HL-60 (cell line): ENCODE measurements around the gene KDELR3.

Experiments used
- DNase-seq, 2 experiments: peaks; one replicate each; pipeline ENCODE4 v3.0.0-alpha.2; 2010 to 2020; ENCODE audit warnings: low read depth in 1 of 2, low spot score in 1 of 2
- H3K27ac ChIP-seq: fragments of 250-450 bp; sonication (Bioruptor Pico); replicated peaks from 2 replicates; pipeline ENCODE4 v1.5.1; 2020; ENCODE audit warnings: mild to moderate bottlenecking, moderate library complexity
- H3K27me3 ChIP-seq: fragments of 250-450 bp; sonication (Bioruptor Pico); 2 replicates; pipeline ENCODE4 v1.5.1; 2021; ENCODE audit warnings: mild to moderate bottlenecking, moderate library complexity; ENCODE audit not compliant: insufficient read depth, poor library complexity, severe bottlenecking
- H3K4me3 ChIP-seq: replicated peaks from 2 replicates; pipeline ENCODE4 v1.5.1; 2011; ENCODE audit warnings: mild to moderate bottlenecking, control low read depth, low read length; ENCODE audit not compliant: insufficient read depth
- CTCF ChIP-seq: IDR thresholded peaks from one replicate; pipeline ENCODE4 v1.5.1; 2011; ENCODE audit warnings: low read length, control low read depth, inconsistent platforms; ENCODE audit not compliant: insufficient read depth
- GABPA ChIP-seq: IDR thresholded peaks from 2 replicates; pipeline ENCODE4 v1.6.1; 2012; ENCODE audit warnings: low read depth
- POLR2AphosphoS5 ChIP-seq: IDR thresholded peaks from 2 replicates; pipeline ENCODE4 v1.6.1; 2012; ENCODE audit warnings: low read depth
- REST ChIP-seq: IDR thresholded peaks from 2 replicates; pipeline ENCODE4 v1.6.1; 2012; ENCODE audit warnings: low read depth; ENCODE audit not compliant: insufficient replicate concordance
- SPI1 ChIP-seq: IDR thresholded peaks from 2 replicates; pipeline ENCODE4 v1.6.1; 2012; ENCODE audit warnings: low read depth, mild to moderate bottlenecking, borderline replicate concordance

The KDELR3 gene

GRCh38 chr22:38501797-38502672 is 34.1 kb downstream of the KDELR3 start:
- H3K4me3 ChIP-seq = no peak overlapping the region
- H3K27me3 ChIP-seq = no peaks in the 10 kb centered on the region
- no peak overlapping the region for H3K27ac ChIP-seq
- DNase-seq = no peak
- no peak for TF ChIP-seq SPI1

GRCh38 chr22:38503021-38503420 is 35.1 kb downstream of the KDELR3 start:
- no peaks in the 10 kb centered on the region for H3K27me3 ChIP-seq
- no peak for TF ChIP-seq REST
- no peak for DNase-seq
- H3K27ac ChIP-seq = 0 out of 2 replicates have a peak overlapping the region, but pooled peaks have one; percentile 1
- H3K4me3 ChIP-seq = no peak overlapping the region

GRCh38 chr22:38504731-38505540 is 37.0 kb downstream of the KDELR3 start:
- peak overlapping the region; percentile 70 for H3K4me3 ChIP-seq
- H3K27me3 ChIP-seq = no peaks in the 10 kb centered on the region
- DNase-seq = peak; percentile 63 to 76
- peak overlapping the region; percentile 100 for H3K27ac ChIP-seq
- TF ChIP-seq REST = no peak
- TF ChIP-seq POLR2AphosphoS5 = peak; percentile 57
- no peak; the same call in 1 of the 2 replicates for TF ChIP-seq SPI1
- TF ChIP-seq GABPA = no peak
- TF ChIP-seq CTCF = no peak

- DNase-seq = peak; percentile 29 to 58
- peak overlapping the region; percentile 70 for H3K4me3 ChIP-seq
- H3K27me3 ChIP-seq = no peaks in the 10 kb centered on the region
- no peak for TF ChIP-seq REST
- no peak for TF ChIP-seq SPI1
- TF ChIP-seq POLR2AphosphoS5 = peak; percentile 26; the same call in 1 of the 2 replicates
- H3K27ac ChIP-seq = peak overlapping the region; percentile 100
These were observed 37.7 kb downstream of the KDELR3 start for GRCh38 chr22:38505541-38506117.
